Umbilical cord (tissue), 2 donors: ENCODE results near the gene RNMT. TPM values are rescaled to one million over a fixed set of nuclear protein-coding genes. Genes with fewer than 3 reads are reported as not detected.
"Not testable (repeated sequence)": the region's sequence is repeated elsewhere in the genome, so short reads cannot be mapped to it uniquely, and the experiment has no call there.

Source experiments
- DNase-seq: peaks from one replicate; pipeline ENCODE4 v3.0.0-alpha.2; 2015; ENCODE audit warnings: low spot score
- total RNA-seq: library from RNA; depleted of rRNA; stranded (reverse); fragments of >200 nt; gene quantifications from one replicate; pipeline ENCODE4 v1.2.3, GENCODE V29; 2014; ENCODE audit warnings: low replicate concordance; ENCODE audit not compliant: insufficient read depth

Gene RNMT
- total RNA-seq, 1 donor from 2014 or later, result 37.3 TPM

- no peak for DNase-seq
Observed at GRCh38 chr18:13735681-13736080, 9.2 kb downstream of the RNMT start.

- peak; percentile 74 for DNase-seq
Observed at GRCh38 chr18:13745696-13746095, 19.2 kb downstream of the RNMT start.

- DNase-seq, result no peak
Observed at GRCh38 chr18:13746633-13747032, 20.2 kb downstream of the RNMT start.

- DNase-seq, result not testable (repeated sequence)
Observed at GRCh38 chr18:13751599-13751998, 25.1 kb downstream of the RNMT start.

GRCh38 chr18:13756261-13756660 lies 29.8 kb downstream of the RNMT start:
- no peak for DNase-seq

GRCh38 chr18:13756671-13757070 lies 30.2 kb downstream of the RNMT start:
- DNase-seq, result no peak

- no peak for DNase-seq
Observed at GRCh38 chr18:13758622-13759021, 32.1 kb downstream of the RNMT start.

- DNase-seq, result no peak
Observed at GRCh38 chr18:13760047-13760446, 33.6 kb downstream of the RNMT start.

- DNase-seq, result no peak
Observed at GRCh38 chr18:13762690-13763439, 36.4 kb downstream of the RNMT start.

GRCh38 chr18:13775058-13775457 lies 48.6 kb downstream of the RNMT start:
- DNase-seq, result no peak

- peak; percentile 3 for DNase-seq
Observed at GRCh38 chr18:13791181-13791580, 64.7 kb downstream of the RNMT start.

- DNase-seq, result no peak
Observed at GRCh38 chr18:13793819-13794218, 67.3 kb downstream of the RNMT start.

GRCh38 chr18:13796515-13796914 lies 70.0 kb downstream of the RNMT start:
- no peak for DNase-seq

- DNase-seq, result no peak
Observed at GRCh38 chr18:13797157-13797611, 70.7 kb downstream of the RNMT start.

GRCh38 chr18:13799396-13799795 lies 72.9 kb downstream of the RNMT start:
- DNase-seq, result no peak

GRCh38 chr18:13800505-13801259 lies 74.2 kb downstream of the RNMT start:
- DNase-seq, result peak; percentile 66

- DNase-seq, result no peak
Observed at GRCh38 chr18:13801260-13801601, 74.8 kb downstream of the RNMT start.

- no peak for DNase-seq
Observed at GRCh38 chr18:13804305-13804704, 77.8 kb downstream of the RNMT start.

GRCh38 chr18:13808294-13809042 lies 82.0 kb downstream of the RNMT start:
- no peak for DNase-seq

GRCh38 chr18:13809043-13809430 lies 82.6 kb downstream of the RNMT start:
- DNase-seq, result no peak

- no peak for DNase-seq
Observed at GRCh38 chr18:13809531-13810255, 83.2 kb downstream of the RNMT start.
